ENCODE results near the gene NPTN. TPM values are rescaled to one million over a fixed set of nuclear protein-coding genes. Genes with fewer than 3 reads are reported as not detected.

NPTN gene
- total and polyA plus RNA-seq, 2 of the 13 experiments (the other 11 are each of a cell fraction or from before 2014, with no cell fraction given): 78.0 to 110 TPM

DNA sequence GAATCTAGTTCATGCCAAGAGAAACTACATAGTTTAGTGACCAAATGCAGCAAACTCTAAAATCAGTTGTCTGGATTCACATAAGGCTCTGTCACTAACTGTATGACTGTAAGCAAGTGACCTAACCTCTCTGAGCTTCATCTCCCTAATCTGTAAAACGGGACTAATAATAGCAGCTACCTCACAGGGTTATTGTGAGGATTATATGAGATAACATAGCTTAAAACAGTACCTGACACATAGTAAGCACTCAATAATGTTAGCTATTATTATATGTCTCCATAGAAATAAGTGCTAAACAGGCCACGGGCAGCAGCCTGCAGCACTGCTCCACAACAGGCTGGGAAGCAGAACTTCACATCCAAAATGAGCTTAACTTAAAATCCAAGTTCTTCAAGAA is 30.2 kb downstream of the NPTN start:
- peaks cover 93% of the 10 kb centered on the region for H3K79me2 ChIP-seq (ENCODE audit: insufficient read depth, low read length)
- POLR2A ChIA-PET: interaction anchor here (2.6 kb wide), 1 partner anchor 31 kb away, joined by 16 read pairs; the partner anchor contains the start of gene NPTN
- CTCF ChIA-PET (ENCODE audit: low intra/inter-chr PET ratio, low total read pairs): no interaction called here
- H3K4me3 ChIP-seq (replicated peaks in 1 of 3; ENCODE audit: insufficient read depth in 1 of 3, low read depth in 2 of 3, low read length in 3 of 3): no peak overlapping the region
- ATAC-seq: no peak
- H3K27me3 ChIP-seq (ENCODE audit: control insufficient read depth in 1 of 2, insufficient read depth in 2 of 2, low read length in 2 of 2): no peaks in the 10 kb centered on the region
- no peak overlapping the region for H3K4me2 ChIP-seq (ENCODE audit: low read depth, low read length)
- H3K9ac ChIP-seq (ENCODE audit: insufficient read depth, low read depth, low read length): no peak overlapping the region
- peaks cover 40% of the 10 kb centered on the region for H4K20me1 ChIP-seq (ENCODE audit: insufficient read depth, low read length)
- 96% methylated on average over 2 of the region's 2 CpGs for WGBS (ENCODE audit: low lambda C conversion rate)
- no peak for TF ChIP-seq TP53 (CRISPR knock-in tag; conservative IDR thresholded peaks at IDR 0.05)
- no peak for TF ChIP-seq ATAD3A (CRISPR knock-in tag; IDR thresholded peaks at IDR 0.05)
- no peak for TF ChIP-seq SKI (IDR thresholded peaks at IDR 0.05; ENCODE audit: partially characterized antibody)
- TF ChIP-seq, protein P1, sequence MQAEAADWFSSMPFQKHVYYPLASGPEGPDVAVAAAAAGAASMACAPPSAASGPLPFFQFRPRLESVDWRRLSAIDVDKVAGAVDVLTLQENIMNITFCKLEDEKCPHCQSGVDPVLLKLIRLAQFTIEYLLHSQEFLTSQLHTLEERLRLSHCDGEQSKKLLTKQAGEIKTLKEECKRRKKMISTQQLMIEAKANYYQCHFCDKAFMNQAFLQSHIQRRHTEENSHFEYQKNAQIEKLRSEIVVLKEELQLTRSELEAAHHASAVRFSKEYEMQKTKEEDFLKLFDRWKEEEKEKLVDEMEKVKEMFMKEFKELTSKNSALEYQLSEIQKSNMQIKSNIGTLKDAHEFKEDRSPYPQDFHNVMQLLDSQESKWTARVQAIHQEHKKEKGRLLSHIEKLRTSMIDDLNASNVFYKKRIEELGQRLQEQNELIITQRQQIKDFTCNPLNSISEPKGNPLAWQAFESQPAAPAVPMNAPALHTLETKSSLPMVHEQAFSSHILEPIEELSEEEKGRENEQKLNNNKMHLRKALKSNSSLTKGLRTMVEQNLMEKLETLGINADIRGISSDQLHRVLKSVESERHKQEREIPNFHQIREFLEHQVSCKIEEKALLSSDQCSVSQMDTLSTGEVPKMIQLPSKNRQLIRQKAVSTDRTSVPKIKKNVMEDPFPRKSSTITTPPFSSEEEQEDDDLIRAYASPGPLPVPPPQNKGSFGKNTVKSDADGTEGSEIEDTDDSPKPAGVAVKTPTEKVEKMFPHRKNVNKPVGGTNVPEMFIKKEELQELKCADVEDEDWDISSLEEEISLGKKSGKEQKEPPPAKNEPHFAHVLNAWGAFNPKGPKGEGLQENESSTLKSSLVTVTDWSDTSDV (CRISPR knock-in tag; IDR thresholded peaks at IDR 0.05): no peak
- no peak for TF ChIP-seq ZNF530 (CRISPR knock-in tag; IDR thresholded peaks at IDR 0.05; ENCODE audit: low read depth)
- TF ChIP-seq, protein P2, sequence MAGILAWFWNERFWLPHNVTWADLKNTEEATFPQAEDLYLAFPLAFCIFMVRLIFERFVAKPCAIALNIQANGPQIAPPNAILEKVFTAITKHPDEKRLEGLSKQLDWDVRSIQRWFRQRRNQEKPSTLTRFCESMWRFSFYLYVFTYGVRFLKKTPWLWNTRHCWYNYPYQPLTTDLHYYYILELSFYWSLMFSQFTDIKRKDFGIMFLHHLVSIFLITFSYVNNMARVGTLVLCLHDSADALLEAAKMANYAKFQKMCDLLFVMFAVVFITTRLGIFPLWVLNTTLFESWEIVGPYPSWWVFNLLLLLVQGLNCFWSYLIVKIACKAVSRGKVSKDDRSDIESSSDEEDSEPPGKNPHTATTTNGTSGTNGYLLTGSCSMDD (CRISPR knock-in tag; IDR thresholded peaks at IDR 0.05): no peak
- TF ChIP-seq ZNF670 (CRISPR knock-in tag; IDR thresholded peaks at IDR 0.05; ENCODE audit: borderline replicate concordance): no peak
- TF ChIP-seq, protein P3, sequence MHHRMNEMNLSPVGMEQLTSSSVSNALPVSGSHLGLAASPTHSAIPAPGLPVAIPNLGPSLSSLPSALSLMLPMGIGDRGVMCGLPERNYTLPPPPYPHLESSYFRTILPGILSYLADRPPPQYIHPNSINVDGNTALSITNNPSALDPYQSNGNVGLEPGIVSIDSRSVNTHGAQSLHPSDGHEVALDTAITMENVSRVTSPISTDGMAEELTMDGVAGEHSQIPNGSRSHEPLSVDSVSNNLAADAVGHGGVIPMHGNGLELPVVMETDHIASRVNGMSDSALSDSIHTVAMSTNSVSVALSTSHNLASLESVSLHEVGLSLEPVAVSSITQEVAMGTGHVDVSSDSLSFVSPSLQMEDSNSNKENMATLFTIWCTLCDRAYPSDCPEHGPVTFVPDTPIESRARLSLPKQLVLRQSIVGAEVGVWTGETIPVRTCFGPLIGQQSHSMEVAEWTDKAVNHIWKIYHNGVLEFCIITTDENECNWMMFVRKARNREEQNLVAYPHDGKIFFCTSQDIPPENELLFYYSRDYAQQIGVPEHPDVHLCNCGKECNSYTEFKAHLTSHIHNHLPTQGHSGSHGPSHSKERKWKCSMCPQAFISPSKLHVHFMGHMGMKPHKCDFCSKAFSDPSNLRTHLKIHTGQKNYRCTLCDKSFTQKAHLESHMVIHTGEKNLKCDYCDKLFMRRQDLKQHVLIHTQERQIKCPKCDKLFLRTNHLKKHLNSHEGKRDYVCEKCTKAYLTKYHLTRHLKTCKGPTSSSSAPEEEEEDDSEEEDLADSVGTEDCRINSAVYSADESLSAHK (CRISPR knock-in tag; IDR thresholded peaks at IDR 0.05; ENCODE audit: borderline replicate concordance): no peak
- TF ChIP-seq AKAP8 (CRISPR knock-in tag; IDR thresholded peaks at IDR 0.05): no peak
- no peak for TF ChIP-seq ZNF567 (CRISPR knock-in tag; IDR thresholded peaks at IDR 0.05; ENCODE audit: borderline replicate concordance)
- TF ChIP-seq HMG20A (CRISPR knock-in tag; IDR thresholded peaks at IDR 0.05; ENCODE audit: borderline replicate concordance): no peak
- H3K36me3 ChIP-seq (replicated peaks in 1 of 2; ENCODE audit: control insufficient read depth in 1 of 2, insufficient read depth in 2 of 2, low read length in 2 of 2): no peaks in the 10 kb centered on the region; a peak in 1 of 5 replicates
- no peak overlapping the region for H2AFZ ChIP-seq (ENCODE audit: low read length)
- H3K9me3 ChIP-seq (ENCODE audit: low read length): no peaks in the 10 kb centered on the region
- in situ Hi-C loops (cut with HindIII; ENCODE audit: extremely low pct_ligation_motif_present, low pct_unique_long_range_greater_than_20kb) (no loop called here), intact Hi-C loops (cut with micrococcal nuclease; ENCODE audit: unreplicated experiment) (no loop called here)
- no peak for FAIRE-seq
- H3K4me1 ChIP-seq (ENCODE audit: insufficient read depth, low read length): peaks cover 62% of the 10 kb centered on the region
- no TSS peak for BruUV-seq (replicated peaks)
- DNase-seq (ENCODE audit: low spot score): no peak
- H3K27ac ChIP-seq (ENCODE audit: extremely low read length, insufficient read depth, low read length): no peak overlapping the region

Data from HepG2 (cell line).